ENCODE results near the gene TMEM41A.

The TMEM41A gene

GRCh38 chr3:185498503-185499396 is at the start of gene TMEM41A:
Gene TMEM41A, minus strand, starts transcription at chr3:185499035. Its CDS starts 74 bp downstream, at chr3:185498961.
- DNase-seq (ENCODE audit: low read depth in 1 of 2, low spot score in 1 of 2) = peak; percentile 83 to 89

- no peak for DNase-seq (ENCODE audit: low read depth in 1 of 2, low spot score in 1 of 2)
These were observed 41.9 kb upstream of the TMEM41A start for GRCh38 chr3:185540695-185541094.

GRCh38 chr3:185539934-185540333 is 41.1 kb upstream of the TMEM41A start:
- DNase-seq (ENCODE audit: low read depth in 1 of 2, low spot score in 1 of 2) = no peak

- no peak for DNase-seq (ENCODE audit: low read depth in 1 of 2, low spot score in 1 of 2)
These were observed 38.6 kb upstream of the TMEM41A start for GRCh38 chr3:185537369-185537970.

GRCh38 chr3:185534511-185534910 is 35.7 kb upstream of the TMEM41A start:
- no peak for DNase-seq (ENCODE audit: low read depth in 1 of 2, low spot score in 1 of 2)

- DNase-seq (ENCODE audit: low read depth in 1 of 2, low spot score in 1 of 2) = no peak
These were observed 34.1 kb upstream of the TMEM41A start for GRCh38 chr3:185532901-185533300.

- no peak for DNase-seq (ENCODE audit: low read depth in 1 of 2, low spot score in 1 of 2)
These were observed 32.0 kb upstream of the TMEM41A start for GRCh38 chr3:185530856-185531255.

GRCh38 chr3:185528532-185528931 is 29.7 kb upstream of the TMEM41A start:
- no peak for DNase-seq (ENCODE audit: low read depth in 1 of 2, low spot score in 1 of 2)

- DNase-seq (ENCODE audit: low read depth in 1 of 2, low spot score in 1 of 2) = no peak
These were observed 28.5 kb upstream of the TMEM41A start for GRCh38 chr3:185527364-185527763.

GRCh38 chr3:185526349-185526951 is 27.6 kb upstream of the TMEM41A start:
- no peak for DNase-seq (ENCODE audit: low read depth in 1 of 2, low spot score in 1 of 2)

- DNase-seq (ENCODE audit: low read depth in 1 of 2, low spot score in 1 of 2) = no peak
These were observed 22.7 kb upstream of the TMEM41A start for GRCh38 chr3:185521349-185522138.

GRCh38 chr3:185519021-185519420 is 20.2 kb upstream of the TMEM41A start:
- no peak for DNase-seq (ENCODE audit: low read depth in 1 of 2, low spot score in 1 of 2)

- no peak for DNase-seq (ENCODE audit: low read depth in 1 of 2, low spot score in 1 of 2)
These were observed 18.7 kb upstream of the TMEM41A start for GRCh38 chr3:185517387-185518130.

GRCh38 chr3:185511711-185512110 is 12.9 kb upstream of the TMEM41A start:
- DNase-seq (ENCODE audit: low read depth in 1 of 2, low spot score in 1 of 2) = no peak

GRCh38 chr3:185508335-185508991 is 9.6 kb upstream of the TMEM41A start:
- DNase-seq (ENCODE audit: low read depth in 1 of 2, low spot score in 1 of 2) = no peak

GRCh38 chr3:185507883-185508282 is 9.0 kb upstream of the TMEM41A start:
- DNase-seq (ENCODE audit: low read depth in 1 of 2, low spot score in 1 of 2) = no peak

- no peak for DNase-seq (ENCODE audit: low read depth in 1 of 2, low spot score in 1 of 2)
These were observed 5.8 kb upstream of the TMEM41A start for GRCh38 chr3:185504636-185505035.

- DNase-seq (ENCODE audit: low read depth in 1 of 2, low spot score in 1 of 2) = no peak
These were observed 4.7 kb upstream of the TMEM41A start for GRCh38 chr3:185503521-185503920.

- no peak for DNase-seq (ENCODE audit: low read depth in 1 of 2, low spot score in 1 of 2)
These were observed 4.2 kb upstream of the TMEM41A start for GRCh38 chr3:185502987-185503386.

- no peak for DNase-seq (ENCODE audit: low read depth in 1 of 2, low spot score in 1 of 2)
These were observed 8.6 kb downstream of the TMEM41A start for GRCh38 chr3:185490241-185490640.

Measured in stimulated activated CD4-positive, alpha-beta T cell treated with anti-CD3 and anti-CD28 coated beads, Interleukin-15, amount 100 ng/mL, for 1 hour (primary cell).